Measurements from ENCODE around the gene RABGEF1.
"Not testable (repeated sequence)": the region's sequence is repeated elsewhere in the genome, so short reads cannot be mapped to it uniquely, and the experiment has no call there.

RABGEF1 gene

DNA sequence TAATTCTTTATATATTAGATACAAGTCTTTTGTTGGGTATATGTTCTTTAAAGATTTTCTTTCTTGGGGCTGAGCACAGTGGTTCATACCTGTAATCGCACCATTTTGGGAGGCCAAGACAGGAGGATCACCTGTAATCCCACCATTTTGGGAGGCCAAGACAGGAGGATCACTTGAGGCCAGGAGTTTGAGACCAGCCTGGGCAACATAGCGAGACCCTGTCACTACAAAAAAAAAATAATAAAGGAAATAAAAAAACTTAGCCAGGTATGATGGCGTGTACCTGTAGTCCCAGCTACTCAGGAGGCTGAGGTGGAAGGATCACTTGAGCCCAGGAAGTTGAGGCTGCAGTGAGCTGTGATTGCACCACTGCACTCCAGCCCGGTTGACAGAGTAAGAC, 29.8 kb upstream of the RABGEF1 start:
- not testable (repeated sequence) for H3K36me3 ChIP-seq (ENCODE audit: insufficient read depth, low read depth, low read length); H3K27ac ChIP-seq (ENCODE audit: low read length); H3K9ac ChIP-seq (ENCODE audit: low read depth, low read length); H3K4me1 ChIP-seq (ENCODE audit: insufficient read depth, low read length); H3K9me3 ChIP-seq (ENCODE audit: insufficient read depth, low read depth, low read length); H3K27me3 ChIP-seq (ENCODE audit: insufficient read depth, low read length); H3K4me3 ChIP-seq (ENCODE audit: low read length)

DNA sequence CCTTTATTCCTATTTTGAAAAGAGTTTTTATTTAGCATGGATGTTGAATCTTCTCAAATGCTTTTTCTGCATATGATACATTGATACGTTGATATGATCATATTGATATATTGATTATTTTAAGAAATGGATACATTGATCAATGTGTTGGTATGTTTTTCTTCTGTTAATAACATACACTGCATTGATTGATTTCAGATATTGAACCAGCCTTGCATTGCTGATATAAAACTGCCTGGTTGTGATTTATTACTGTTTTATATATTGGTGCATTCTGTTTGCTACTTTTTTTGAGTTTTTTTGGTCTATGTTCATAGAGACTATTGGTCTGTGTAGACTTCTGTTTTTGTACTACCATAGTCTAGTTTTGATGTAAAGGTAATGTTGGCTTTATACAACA, 26.8 kb upstream of the RABGEF1 start:
- Histone ChIP-seq H3K27ac (ENCODE audit: low read length) (no peak overlapping the region), H3K27me3 (ENCODE audit: insufficient read depth, low read length) (no peaks in the 10 kb centered on the region), H3K36me3 (ENCODE audit: insufficient read depth, low read depth, low read length) (peaks cover 8% of the 10 kb centered on the region), H3K4me1 (ENCODE audit: insufficient read depth, low read length) (no peaks in the 10 kb centered on the region), H3K9ac (ENCODE audit: low read depth, low read length) (no peak overlapping the region), H3K9me3 (ENCODE audit: insufficient read depth, low read depth, low read length) (peaks cover 3% of the 10 kb centered on the region; the same call in 1 of the 2 replicates), H3K4me3 (ENCODE audit: low read length) (no peak overlapping the region)

DNA sequence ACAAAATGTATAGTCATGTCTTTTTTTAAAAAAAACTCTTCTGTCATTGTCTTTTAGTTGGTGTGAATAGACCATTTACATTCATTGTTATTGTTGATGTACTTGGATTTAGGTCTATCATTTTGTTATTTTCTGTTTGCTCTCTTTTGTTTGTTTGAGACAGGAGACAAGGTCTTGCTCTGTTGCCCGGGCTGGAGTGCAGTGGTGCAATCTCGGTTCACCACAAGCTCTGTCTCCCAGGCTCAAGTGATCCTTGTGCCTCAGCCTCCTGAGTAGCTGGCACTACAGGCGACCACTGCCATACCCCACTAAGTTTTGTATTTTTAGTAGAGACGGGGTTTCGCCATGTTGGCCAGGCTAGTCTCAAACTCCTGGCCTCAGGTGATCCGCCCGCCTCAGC, 23.9 kb upstream of the RABGEF1 start:
- H3K4me1 ChIP-seq (ENCODE audit: insufficient read depth, low read length); H3K9ac ChIP-seq (ENCODE audit: low read depth, low read length); H3K36me3 ChIP-seq (ENCODE audit: insufficient read depth, low read depth, low read length); H3K27me3 ChIP-seq (ENCODE audit: insufficient read depth, low read length); H3K27ac ChIP-seq (ENCODE audit: low read length); H3K9me3 ChIP-seq (ENCODE audit: insufficient read depth, low read depth, low read length); H3K4me3 ChIP-seq (ENCODE audit: low read length): not testable (repeated sequence)

DNA sequence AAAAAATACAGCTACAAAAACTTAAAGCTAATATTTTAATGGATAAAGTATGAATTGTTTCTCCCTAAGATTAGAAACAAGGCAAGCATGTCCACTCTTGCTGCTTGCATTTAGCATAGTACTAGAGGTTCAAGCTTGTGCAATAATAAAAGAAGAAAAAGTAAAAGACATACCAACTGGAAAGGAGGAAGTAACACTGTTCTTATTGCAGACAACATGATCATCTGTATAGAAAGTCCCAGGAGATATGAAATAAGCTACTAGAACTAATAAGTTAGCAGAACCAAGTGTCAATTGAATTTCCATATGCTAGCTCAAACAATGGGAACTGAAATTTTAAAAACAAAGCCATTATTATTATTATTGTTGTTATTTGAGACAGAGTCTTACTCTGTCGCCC, 20.0 kb upstream of the RABGEF1 start:
- Histone ChIP-seq H3K27ac (ENCODE audit: low read length) (no peak overlapping the region), H3K4me3 (ENCODE audit: low read length) (no peak overlapping the region), H3K9me3 (ENCODE audit: insufficient read depth, low read depth, low read length) (peaks cover 14% of the 10 kb centered on the region), H3K9ac (ENCODE audit: low read depth, low read length) (no peak overlapping the region), H3K36me3 (ENCODE audit: insufficient read depth, low read depth, low read length) (no peaks in the 10 kb centered on the region), H3K4me1 (ENCODE audit: insufficient read depth, low read length) (no peaks in the 10 kb centered on the region), H3K27me3 (ENCODE audit: insufficient read depth, low read length) (no peaks in the 10 kb centered on the region)

DNA sequence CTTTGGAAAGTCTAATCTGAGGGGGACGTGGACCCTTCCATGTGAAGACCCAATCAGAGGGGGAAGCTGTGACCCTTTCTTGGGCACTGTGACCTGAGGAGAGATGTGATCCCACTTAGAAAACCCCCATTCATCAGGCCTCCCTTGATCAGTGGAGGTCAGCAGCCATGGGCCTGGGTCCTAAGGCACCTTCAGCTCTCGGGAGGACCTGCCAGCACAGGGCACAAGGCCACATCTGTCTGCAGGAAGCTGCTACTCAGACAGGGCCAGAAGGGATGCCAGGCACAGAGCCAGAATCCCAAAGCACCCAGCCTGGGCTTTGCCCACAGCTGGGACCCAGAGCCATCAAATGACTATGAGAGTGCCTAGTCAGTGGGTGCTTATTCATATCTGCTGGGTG, 14.7 kb upstream of the RABGEF1 start:
- Histone ChIP-seq H3K27me3 (ENCODE audit: insufficient read depth, low read length) (no peaks in the 10 kb centered on the region), H3K4me3 (ENCODE audit: low read length) (no peak overlapping the region), H3K27ac (ENCODE audit: low read length) (no peak overlapping the region), H3K9ac (ENCODE audit: low read depth, low read length) (no peak overlapping the region), H3K4me1 (ENCODE audit: insufficient read depth, low read length) (no peaks in the 10 kb centered on the region), H3K36me3 (ENCODE audit: insufficient read depth, low read depth, low read length) (no peaks in the 10 kb centered on the region), H3K9me3 (ENCODE audit: insufficient read depth, low read depth, low read length) (peaks cover 14% of the 10 kb centered on the region)

DNA sequence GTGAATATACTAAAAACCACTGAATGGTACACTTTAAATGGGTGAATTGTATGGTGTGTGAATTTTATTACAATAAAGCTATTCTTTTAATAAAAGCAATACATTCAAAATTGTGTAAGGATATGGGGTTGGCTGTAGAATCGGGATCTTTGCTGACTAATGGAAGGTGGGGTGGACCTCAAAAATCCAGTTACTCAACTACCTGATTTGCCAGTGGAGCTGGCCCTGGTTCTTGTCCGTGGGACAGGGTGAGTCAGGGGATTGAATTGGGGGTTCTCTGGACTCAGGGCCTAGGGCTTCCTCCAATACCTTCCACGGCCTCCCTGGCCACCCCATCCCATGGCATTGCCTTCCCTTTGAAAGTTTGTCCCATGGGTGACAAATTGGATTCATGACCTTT, 13.5 kb upstream of the RABGEF1 start:
- H3K27me3 ChIP-seq (ENCODE audit: insufficient read depth, low read length), result no peaks in the 10 kb centered on the region
- no peak overlapping the region for H3K9ac ChIP-seq (ENCODE audit: low read depth, low read length)
- H3K27ac ChIP-seq (ENCODE audit: low read length), result no peak overlapping the region
- no peak overlapping the region for H3K4me3 ChIP-seq (ENCODE audit: low read length)
- peaks cover 14% of the 10 kb centered on the region for H3K9me3 ChIP-seq (ENCODE audit: insufficient read depth, low read depth, low read length)
- H3K4me1 ChIP-seq (ENCODE audit: insufficient read depth, low read length), result no peaks in the 10 kb centered on the region
- H3K36me3 ChIP-seq (ENCODE audit: insufficient read depth, low read depth, low read length), result no peaks in the 10 kb centered on the region

DNA sequence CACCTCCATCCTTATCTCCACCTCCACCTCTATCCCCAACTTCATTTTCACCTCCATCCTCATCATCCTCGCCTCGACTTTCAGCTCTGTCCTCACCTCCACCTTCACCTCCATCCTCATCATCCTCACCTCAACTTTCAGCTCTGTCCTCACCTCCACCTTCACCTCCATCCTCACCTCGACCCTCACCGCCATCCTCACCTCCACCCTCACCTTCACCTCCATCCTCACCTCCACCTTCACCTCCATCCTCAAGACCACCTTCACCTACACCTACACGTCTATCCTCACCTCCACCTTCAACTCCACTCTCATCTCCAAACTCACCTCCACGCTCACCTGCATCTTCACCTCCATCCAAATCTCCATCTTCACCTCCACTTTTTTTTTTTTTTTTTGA, 12.0 kb upstream of the RABGEF1 start:
- Histone ChIP-seq H3K9me3 (ENCODE audit: insufficient read depth, low read depth, low read length) (peaks cover 14% of the 10 kb centered on the region), H3K9ac (ENCODE audit: low read depth, low read length) (no peak overlapping the region), H3K4me3 (ENCODE audit: low read length) (no peak overlapping the region), H3K36me3 (ENCODE audit: insufficient read depth, low read depth, low read length) (no peaks in the 10 kb centered on the region), H3K27me3 (ENCODE audit: insufficient read depth, low read length) (no peaks in the 10 kb centered on the region), H3K4me1 (ENCODE audit: insufficient read depth, low read length) (no peaks in the 10 kb centered on the region), H3K27ac (ENCODE audit: low read length) (no peak overlapping the region)

DNA sequence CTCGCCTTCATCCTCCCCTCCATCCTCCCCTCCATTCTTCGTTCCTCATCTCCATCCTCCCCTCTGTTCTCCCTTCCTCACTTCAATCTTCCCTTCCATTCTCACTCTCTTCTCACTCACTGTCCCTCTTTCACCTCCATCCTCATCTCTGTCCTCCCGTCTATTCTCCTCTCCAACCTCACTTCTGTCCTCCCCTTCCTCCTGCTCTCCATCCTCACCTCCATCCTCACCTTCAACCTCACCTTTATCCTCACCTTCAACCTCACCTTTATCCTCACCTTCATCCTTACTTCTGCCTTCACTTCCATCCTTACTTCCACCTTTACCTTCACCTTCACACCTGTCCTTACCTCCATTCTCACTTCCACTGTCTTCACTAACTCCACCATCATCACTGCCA, 11.3 kb upstream of the RABGEF1 start:
- Histone ChIP-seq H3K4me1 (ENCODE audit: insufficient read depth, low read length) (no peaks in the 10 kb centered on the region), H3K9me3 (ENCODE audit: insufficient read depth, low read depth, low read length) (peaks cover 10% of the 10 kb centered on the region), H3K36me3 (ENCODE audit: insufficient read depth, low read depth, low read length) (no peaks in the 10 kb centered on the region), H3K4me3 (ENCODE audit: low read length) (no peak overlapping the region), H3K9ac (ENCODE audit: low read depth, low read length) (no peak overlapping the region), H3K27ac (ENCODE audit: low read length) (no peak overlapping the region), H3K27me3 (ENCODE audit: insufficient read depth, low read length) (no peaks in the 10 kb centered on the region)

DNA sequence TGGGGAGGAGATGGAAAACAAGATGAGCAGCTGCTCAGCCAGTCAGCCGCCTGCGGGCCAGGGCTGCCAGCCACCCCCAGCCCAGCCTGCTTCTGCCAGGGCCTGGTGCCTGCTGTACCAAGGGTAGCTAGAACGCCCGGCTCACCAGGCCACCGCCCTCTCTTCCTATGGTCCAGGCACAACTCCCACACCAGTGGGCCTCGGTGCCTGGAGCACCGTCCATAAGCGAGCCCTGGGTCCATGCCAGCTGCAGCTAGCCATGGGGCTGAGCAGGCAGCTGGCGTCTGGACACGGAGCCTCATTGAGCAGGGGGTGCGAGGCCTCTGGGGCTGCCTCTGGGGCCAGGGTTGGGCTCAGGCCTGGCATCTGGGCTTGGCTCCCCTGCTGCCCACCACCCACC, 8.5 kb upstream of the RABGEF1 start:
- no peaks in the 10 kb centered on the region for H3K4me1 ChIP-seq (ENCODE audit: insufficient read depth, low read length)
- H3K9me3 ChIP-seq (ENCODE audit: insufficient read depth, low read depth, low read length), result no peaks in the 10 kb centered on the region
- no peak overlapping the region for H3K4me3 ChIP-seq (ENCODE audit: low read length)
- no peak overlapping the region for H3K9ac ChIP-seq (ENCODE audit: low read depth, low read length)
- H3K36me3 ChIP-seq (ENCODE audit: insufficient read depth, low read depth, low read length), result no peaks in the 10 kb centered on the region
- no peaks in the 10 kb centered on the region for H3K27me3 ChIP-seq (ENCODE audit: insufficient read depth, low read length)
- no peak overlapping the region for H3K27ac ChIP-seq (ENCODE audit: low read length)

DNA sequence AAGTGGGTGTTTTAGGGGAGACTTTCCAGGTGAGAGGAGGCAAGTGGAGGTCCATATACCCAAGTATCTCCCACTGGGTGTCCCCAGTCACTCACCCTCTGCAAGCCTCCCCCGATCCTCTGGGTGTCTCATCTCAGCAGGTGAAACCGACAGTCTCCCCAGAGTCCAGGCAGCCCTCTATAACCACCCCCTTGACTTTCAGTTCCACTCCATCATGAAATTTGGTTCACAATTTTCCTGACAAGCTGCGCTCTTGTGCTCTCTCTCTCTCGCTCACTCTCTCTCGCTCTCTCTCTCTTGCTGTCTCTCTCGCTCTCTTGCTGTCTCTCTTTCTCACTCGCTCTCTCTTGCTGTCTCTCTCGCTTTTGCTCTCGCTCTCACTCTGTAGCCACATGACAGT, 8.1 kb upstream of the RABGEF1 start:
- Histone ChIP-seq H3K36me3 (ENCODE audit: insufficient read depth, low read depth, low read length) (no peaks in the 10 kb centered on the region), H3K27me3 (ENCODE audit: insufficient read depth, low read length) (no peaks in the 10 kb centered on the region), H3K4me1 (ENCODE audit: insufficient read depth, low read length) (no peaks in the 10 kb centered on the region), H3K27ac (ENCODE audit: low read length) (no peak overlapping the region), H3K4me3 (ENCODE audit: low read length) (no peak overlapping the region), H3K9me3 (ENCODE audit: insufficient read depth, low read depth, low read length) (no peaks in the 10 kb centered on the region), H3K9ac (ENCODE audit: low read depth, low read length) (no peak overlapping the region)

DNA sequence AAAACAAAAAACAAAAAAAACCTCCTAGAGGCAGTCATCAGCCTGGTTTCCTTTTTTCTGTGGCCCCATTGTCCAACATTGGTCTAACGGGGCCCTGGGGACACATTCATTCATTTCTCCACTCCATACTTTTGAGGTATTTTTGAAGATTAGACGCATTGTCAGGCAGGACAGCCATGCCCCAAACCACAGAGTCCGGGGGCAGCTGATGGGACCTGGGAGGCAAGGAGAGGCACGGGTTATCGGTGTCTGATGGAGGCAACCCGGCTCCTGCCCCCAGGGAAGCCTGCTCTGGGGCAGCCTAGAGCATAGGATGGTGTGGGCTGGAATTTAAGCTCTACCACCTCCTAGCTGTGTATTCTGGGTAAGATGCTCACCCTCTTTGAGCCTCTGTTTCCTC, 6.5 kb upstream of the RABGEF1 start:
- no peaks in the 10 kb centered on the region for H3K4me1 ChIP-seq (ENCODE audit: insufficient read depth, low read length)
- H3K36me3 ChIP-seq (ENCODE audit: insufficient read depth, low read depth, low read length), result no peaks in the 10 kb centered on the region

DNA sequence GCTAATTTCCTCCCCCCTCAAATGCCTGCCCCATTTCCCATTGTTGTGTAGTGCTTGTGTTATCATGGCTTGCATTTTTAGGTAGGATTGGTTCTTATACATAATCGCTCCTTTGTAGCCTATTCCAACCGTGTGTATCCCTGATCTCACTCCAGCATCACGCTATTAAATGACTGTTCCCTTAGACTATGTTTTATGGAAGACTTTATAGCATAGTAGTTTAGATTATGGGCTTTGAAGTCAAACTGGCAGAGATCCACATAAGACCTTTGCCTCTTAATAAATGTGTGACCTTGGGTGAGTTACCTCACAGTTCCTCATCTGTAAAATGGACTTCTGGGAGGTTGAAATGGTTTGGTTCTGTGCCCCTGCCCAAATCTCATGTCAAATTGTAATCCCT, 5.4 kb upstream of the RABGEF1 start:
- H3K4me1 ChIP-seq (ENCODE audit: insufficient read depth, low read length), result peaks cover 3% of the 10 kb centered on the region; the same call in 1 of the 2 replicates
- no peaks in the 10 kb centered on the region for H3K9me3 ChIP-seq (ENCODE audit: insufficient read depth, low read depth, low read length)
- no peaks in the 10 kb centered on the region for H3K36me3 ChIP-seq (ENCODE audit: insufficient read depth, low read depth, low read length)
- H3K4me3 ChIP-seq (ENCODE audit: low read length), result no peak overlapping the region
- no peaks in the 10 kb centered on the region for H3K27me3 ChIP-seq (ENCODE audit: insufficient read depth, low read length)
- H3K9ac ChIP-seq (ENCODE audit: low read depth, low read length), result no peak overlapping the region
- H3K27ac ChIP-seq (ENCODE audit: low read length), result no peak overlapping the region

More for the DNA sequence above, 6.5 kb upstream of the RABGEF1 start:
- no peaks in the 10 kb centered on the region for H3K9me3 ChIP-seq (ENCODE audit: insufficient read depth, low read depth, low read length)
- H3K9ac ChIP-seq (ENCODE audit: low read depth, low read length), result no peak overlapping the region
- H3K4me3 ChIP-seq (ENCODE audit: low read length), result no peak overlapping the region
- H3K27ac ChIP-seq (ENCODE audit: low read length), result no peak overlapping the region
- no peaks in the 10 kb centered on the region for H3K27me3 ChIP-seq (ENCODE audit: insufficient read depth, low read length)

DNA sequence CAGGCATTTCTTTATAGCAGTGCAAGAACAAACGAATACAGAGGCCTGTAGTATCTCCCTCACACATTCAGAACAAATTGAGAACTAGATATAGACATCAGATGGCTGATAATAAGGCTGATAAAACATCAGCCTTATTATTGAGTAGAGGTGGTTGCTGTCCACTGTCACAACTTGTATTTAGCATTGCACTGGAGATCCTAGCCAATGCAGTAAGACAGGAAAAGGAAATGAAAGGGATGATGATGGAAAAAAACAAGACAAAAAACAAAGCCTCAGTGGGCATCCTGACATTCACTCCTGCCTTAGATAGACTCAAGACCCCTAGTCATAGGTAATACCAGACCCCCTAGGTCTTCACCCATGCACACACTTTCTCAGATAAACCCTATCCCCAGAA, 4.7 kb upstream of the RABGEF1 start:
- Histone ChIP-seq H3K4me3 (ENCODE audit: low read length) (no peak overlapping the region), H3K27ac (ENCODE audit: low read length) (no peak overlapping the region), H3K9me3 (ENCODE audit: insufficient read depth, low read depth, low read length) (no peaks in the 10 kb centered on the region), H3K9ac (ENCODE audit: low read depth, low read length) (no peak overlapping the region), H3K36me3 (ENCODE audit: insufficient read depth, low read depth, low read length) (no peaks in the 10 kb centered on the region), H3K4me1 (ENCODE audit: insufficient read depth, low read length) (peaks cover 3% of the 10 kb centered on the region; the same call in 1 of the 2 replicates), H3K27me3 (ENCODE audit: insufficient read depth, low read length) (no peaks in the 10 kb centered on the region)

All from iPS-20b (cell line).